Measurements from ENCODE around the gene KRTAP2-4.

KRTAP2-4 gene

GRCh38 chr17:41054025-41054424 is 11.7 kb downstream of the KRTAP2-4 start:
- Histone ChIP-seq H3F3A (ENCODE audit: insufficient read depth) (0 out of 2 replicates have a peak, but pooled peaks cover 3% of the 10 kb centered on the region), H3K4me3 (ENCODE audit: insufficient read depth, low read length, poor library complexity, severe bottlenecking) (no peak overlapping the region), H3K36me3 (ENCODE audit: low read length) (no peaks in the 10 kb centered on the region)

GRCh38 chr17:41052566-41052965 is 13.1 kb downstream of the KRTAP2-4 start:
- Histone ChIP-seq H3K9me3 (ENCODE audit: insufficient read depth, low read length) (no peaks in the 10 kb centered on the region), H2AFZ (ENCODE audit: low read depth, low read length, severe bottlenecking) (no peak overlapping the region), H3F3A (ENCODE audit: insufficient read depth) (0 out of 2 replicates have a peak, but pooled peaks cover 3% of the 10 kb centered on the region), H3K4me3 (ENCODE audit: insufficient read depth, low read length, poor library complexity, severe bottlenecking) (no peak overlapping the region), H3K9ac (ENCODE audit: low read length) (no peak overlapping the region), H3K27ac (ENCODE audit: low read depth, low read length) (no peak overlapping the region), H4K20me1 (ENCODE audit: low read depth, low read length) (no peaks in the 10 kb centered on the region), H3K27me3 (ENCODE audit: low read length) (no peaks in the 10 kb centered on the region), H3K4me2 (ENCODE audit: low read depth, low read length, poor library complexity, severe bottlenecking) (no peak overlapping the region), H3K9me2 (replicated peaks; ENCODE audit: insufficient read depth, low read length) (no peaks in the 10 kb centered on the region), H3K36me3 (ENCODE audit: low read length) (no peaks in the 10 kb centered on the region), H3K79me2 (ENCODE audit: insufficient read depth, low read length) (no peaks in the 10 kb centered on the region)
- no peak for TF ChIP-seq EZH2phosphoT487 (conservative IDR thresholded peaks at IDR 0.05; ENCODE audit: low read length)
- TF ChIP-seq CTCF (IDR thresholded peaks at IDR 0.05; ENCODE audit: insufficient read depth, low read length, poor library complexity, severe bottlenecking): no peak

More at GRCh38 chr17:41054025-41054424, 11.7 kb downstream of the KRTAP2-4 start:
- Histone ChIP-seq H3K9me3 (ENCODE audit: insufficient read depth, low read length) (no peaks in the 10 kb centered on the region), H4K20me1 (ENCODE audit: low read depth, low read length) (no peaks in the 10 kb centered on the region), H2AFZ (ENCODE audit: low read depth, low read length, severe bottlenecking) (no peak overlapping the region), H3K4me2 (ENCODE audit: low read depth, low read length, poor library complexity, severe bottlenecking) (no peak overlapping the region), H3K79me2 (ENCODE audit: insufficient read depth, low read length) (no peaks in the 10 kb centered on the region), H3K9me2 (replicated peaks; ENCODE audit: insufficient read depth, low read length) (no peaks in the 10 kb centered on the region), H3K27me3 (ENCODE audit: low read length) (no peaks in the 10 kb centered on the region), H3K9ac (ENCODE audit: low read length) (no peak overlapping the region), H3K27ac (ENCODE audit: low read depth, low read length) (no peak overlapping the region)
- TF ChIP-seq EZH2phosphoT487 (conservative IDR thresholded peaks at IDR 0.05; ENCODE audit: low read length) (no peak), CTCF (IDR thresholded peaks at IDR 0.05; ENCODE audit: insufficient read depth, low read length, poor library complexity, severe bottlenecking) (no peak)

GRCh38 chr17:41049110-41049509 is 16.6 kb downstream of the KRTAP2-4 start:
- H2AFZ ChIP-seq (ENCODE audit: low read depth, low read length, severe bottlenecking): no peak overlapping the region
- H4K20me1 ChIP-seq (ENCODE audit: low read depth, low read length): no peaks in the 10 kb centered on the region
- 0 out of 2 replicates have a peak, but pooled peaks cover 3% of the 10 kb centered on the region for H3F3A ChIP-seq (ENCODE audit: insufficient read depth)
- H3K27ac ChIP-seq (ENCODE audit: low read depth, low read length): no peak overlapping the region
- H3K9ac ChIP-seq (ENCODE audit: low read length): no peak overlapping the region
- no peaks in the 10 kb centered on the region for H3K27me3 ChIP-seq (ENCODE audit: low read length)
- no peaks in the 10 kb centered on the region for H3K79me2 ChIP-seq (ENCODE audit: insufficient read depth, low read length)
- no peak overlapping the region for H3K4me2 ChIP-seq (ENCODE audit: low read depth, low read length, poor library complexity, severe bottlenecking)
- no peaks in the 10 kb centered on the region for H3K9me3 ChIP-seq (ENCODE audit: insufficient read depth, low read length)
- H3K4me3 ChIP-seq (ENCODE audit: insufficient read depth, low read length, poor library complexity, severe bottlenecking): no peak overlapping the region
- TF ChIP-seq CTCF (IDR thresholded peaks at IDR 0.05; ENCODE audit: insufficient read depth, low read length, poor library complexity, severe bottlenecking) (no peak), EZH2phosphoT487 (conservative IDR thresholded peaks at IDR 0.05; ENCODE audit: low read length) (no peak)
- no peaks in the 10 kb centered on the region for H3K36me3 ChIP-seq (ENCODE audit: low read length)
- no peaks in the 10 kb centered on the region for H3K9me2 ChIP-seq (replicated peaks; ENCODE audit: insufficient read depth, low read length)
